Measurements from ENCODE around the gene AK9. TPM values are rescaled to one million over a fixed set of nuclear protein-coding genes. Genes with fewer than 3 reads are reported as not detected.

AK9 gene
- polyA plus RNA-seq, 1 donor from 2014 or later: 27.7 TPM

DNA sequence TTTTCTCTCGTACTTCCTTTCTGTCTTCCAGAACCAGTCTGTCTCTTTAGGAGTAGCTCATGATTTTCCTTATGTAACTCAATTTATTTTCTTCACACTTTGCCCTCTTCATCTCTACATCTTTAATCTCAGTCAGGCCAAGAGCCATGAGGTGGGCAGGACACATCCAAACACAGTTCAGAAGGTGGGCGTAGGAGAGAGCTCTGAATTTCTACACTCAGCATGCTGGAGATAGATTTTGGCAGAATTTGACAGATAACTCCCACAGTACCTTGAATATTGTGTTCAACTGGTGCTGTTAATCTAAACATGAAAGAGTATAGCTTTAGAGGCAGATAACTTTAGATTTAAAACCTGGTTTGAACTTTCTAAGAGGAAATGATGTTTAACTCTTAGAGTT, 184.2 kb downstream of the AK9 start:
- Histone ChIP-seq H3K79me2 (replicated peaks; ENCODE audit: insufficient read depth, low read length) (no peaks in the 10 kb centered on the region), H3K36me3 (ENCODE audit: insufficient read depth, low read length) (no peaks in the 10 kb centered on the region), H3K27ac (ENCODE audit: low read length) (no peak overlapping the region), H3K9me3 (ENCODE audit: low read length) (no peaks in the 10 kb centered on the region), H3K4me3 (ENCODE audit: low read length) (no peak overlapping the region), H3F3A (ENCODE audit: insufficient read depth, low read length, poor library complexity, severe bottlenecking) (no peaks in the 10 kb centered on the region), H3K4me2 (ENCODE audit: low read length) (no peak overlapping the region), H3K9ac (ENCODE audit: low read length) (no peak overlapping the region), H3K27me3 (ENCODE audit: insufficient read depth, low read depth, low read length) (no peaks in the 10 kb centered on the region), H2AFZ (ENCODE audit: low read depth, low read length) (no peak overlapping the region), H3K9me2 (ENCODE audit: insufficient read depth, low read length) (no peaks in the 10 kb centered on the region), H4K20me1 (ENCODE audit: insufficient read depth) (no peaks in the 10 kb centered on the region)
- no peak for TF ChIP-seq SMC3 (conservative IDR thresholded peaks at IDR 0.05; ENCODE audit: poor library complexity)
- TF ChIP-seq RAD21 (conservative IDR thresholded peaks at IDR 0.05): no peak
- no peak for TF ChIP-seq EZH2 (IDR thresholded peaks at IDR 0.05; ENCODE audit: borderline replicate concordance, insufficient read depth, low read length, poor library complexity, severe bottlenecking)
- TF ChIP-seq, protein P1, sequence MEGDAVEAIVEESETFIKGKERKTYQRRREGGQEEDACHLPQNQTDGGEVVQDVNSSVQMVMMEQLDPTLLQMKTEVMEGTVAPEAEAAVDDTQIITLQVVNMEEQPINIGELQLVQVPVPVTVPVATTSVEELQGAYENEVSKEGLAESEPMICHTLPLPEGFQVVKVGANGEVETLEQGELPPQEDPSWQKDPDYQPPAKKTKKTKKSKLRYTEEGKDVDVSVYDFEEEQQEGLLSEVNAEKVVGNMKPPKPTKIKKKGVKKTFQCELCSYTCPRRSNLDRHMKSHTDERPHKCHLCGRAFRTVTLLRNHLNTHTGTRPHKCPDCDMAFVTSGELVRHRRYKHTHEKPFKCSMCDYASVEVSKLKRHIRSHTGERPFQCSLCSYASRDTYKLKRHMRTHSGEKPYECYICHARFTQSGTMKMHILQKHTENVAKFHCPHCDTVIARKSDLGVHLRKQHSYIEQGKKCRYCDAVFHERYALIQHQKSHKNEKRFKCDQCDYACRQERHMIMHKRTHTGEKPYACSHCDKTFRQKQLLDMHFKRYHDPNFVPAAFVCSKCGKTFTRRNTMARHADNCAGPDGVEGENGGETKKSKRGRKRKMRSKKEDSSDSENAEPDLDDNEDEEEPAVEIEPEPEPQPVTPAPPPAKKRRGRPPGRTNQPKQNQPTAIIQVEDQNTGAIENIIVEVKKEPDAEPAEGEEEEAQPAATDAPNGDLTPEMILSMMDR (IDR thresholded peaks at IDR 0.05; ENCODE audit: poor library complexity, severe bottlenecking): no peak
- TF ChIP-seq, protein P2, sequence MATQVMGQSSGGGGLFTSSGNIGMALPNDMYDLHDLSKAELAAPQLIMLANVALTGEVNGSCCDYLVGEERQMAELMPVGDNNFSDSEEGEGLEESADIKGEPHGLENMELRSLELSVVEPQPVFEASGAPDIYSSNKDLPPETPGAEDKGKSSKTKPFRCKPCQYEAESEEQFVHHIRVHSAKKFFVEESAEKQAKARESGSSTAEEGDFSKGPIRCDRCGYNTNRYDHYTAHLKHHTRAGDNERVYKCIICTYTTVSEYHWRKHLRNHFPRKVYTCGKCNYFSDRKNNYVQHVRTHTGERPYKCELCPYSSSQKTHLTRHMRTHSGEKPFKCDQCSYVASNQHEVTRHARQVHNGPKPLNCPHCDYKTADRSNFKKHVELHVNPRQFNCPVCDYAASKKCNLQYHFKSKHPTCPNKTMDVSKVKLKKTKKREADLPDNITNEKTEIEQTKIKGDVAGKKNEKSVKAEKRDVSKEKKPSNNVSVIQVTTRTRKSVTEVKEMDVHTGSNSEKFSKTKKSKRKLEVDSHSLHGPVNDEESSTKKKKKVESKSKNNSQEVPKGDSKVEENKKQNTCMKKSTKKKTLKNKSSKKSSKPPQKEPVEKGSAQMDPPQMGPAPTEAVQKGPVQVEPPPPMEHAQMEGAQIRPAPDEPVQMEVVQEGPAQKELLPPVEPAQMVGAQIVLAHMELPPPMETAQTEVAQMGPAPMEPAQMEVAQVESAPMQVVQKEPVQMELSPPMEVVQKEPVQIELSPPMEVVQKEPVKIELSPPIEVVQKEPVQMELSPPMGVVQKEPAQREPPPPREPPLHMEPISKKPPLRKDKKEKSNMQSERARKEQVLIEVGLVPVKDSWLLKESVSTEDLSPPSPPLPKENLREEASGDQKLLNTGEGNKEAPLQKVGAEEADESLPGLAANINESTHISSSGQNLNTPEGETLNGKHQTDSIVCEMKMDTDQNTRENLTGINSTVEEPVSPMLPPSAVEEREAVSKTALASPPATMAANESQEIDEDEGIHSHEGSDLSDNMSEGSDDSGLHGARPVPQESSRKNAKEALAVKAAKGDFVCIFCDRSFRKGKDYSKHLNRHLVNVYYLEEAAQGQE (IDR thresholded peaks at IDR 0.05; ENCODE audit: borderline replicate concordance): no peak
- TF ChIP-seq TAF1 (IDR thresholded peaks at IDR 0.05; ENCODE audit: low read depth): no peak
- TF ChIP-seq POLR2AphosphoS5 (IDR thresholded peaks at IDR 0.05): no peak
- TF ChIP-seq EP300 (conservative IDR thresholded peaks at IDR 0.05; ENCODE audit: poor library complexity, severe bottlenecking): no peak
- no peak for TF ChIP-seq MXI1 (conservative IDR thresholded peaks at IDR 0.05; ENCODE audit: poor library complexity, severe bottlenecking)

DNA sequence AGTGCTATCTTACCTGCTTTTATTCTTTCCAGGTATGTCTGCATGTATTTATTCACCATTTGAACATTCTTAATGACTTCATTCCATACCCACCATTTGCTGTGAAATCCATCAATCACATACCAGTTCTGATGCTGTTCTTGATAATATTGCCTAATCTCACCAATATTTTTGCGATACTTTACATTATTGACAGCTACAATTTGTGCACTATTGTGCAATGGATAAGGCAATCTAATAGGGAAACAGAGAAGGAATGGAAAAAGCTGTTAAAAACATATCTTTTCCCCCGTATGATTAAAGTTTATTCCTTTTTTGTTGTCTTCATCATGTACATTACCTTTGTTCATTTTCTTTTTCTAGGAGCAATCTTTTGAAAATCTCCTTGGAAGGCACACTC, 184.7 kb downstream of the AK9 start:
- Histone ChIP-seq H3K9ac (ENCODE audit: low read length) (no peak overlapping the region), H3K27me3 (ENCODE audit: insufficient read depth, low read depth, low read length) (no peaks in the 10 kb centered on the region), H3K4me3 (ENCODE audit: low read length) (no peak overlapping the region), H2AFZ (ENCODE audit: low read depth, low read length) (no peak overlapping the region), H4K20me1 (ENCODE audit: insufficient read depth) (no peaks in the 10 kb centered on the region), H3F3A (ENCODE audit: insufficient read depth, low read length, poor library complexity, severe bottlenecking) (no peaks in the 10 kb centered on the region), H3K9me3 (ENCODE audit: low read length) (no peaks in the 10 kb centered on the region), H3K4me2 (ENCODE audit: low read length) (no peak overlapping the region), H3K79me2 (replicated peaks; ENCODE audit: insufficient read depth, low read length) (no peaks in the 10 kb centered on the region), H3K27ac (ENCODE audit: low read length) (no peak overlapping the region), H3K9me2 (ENCODE audit: insufficient read depth, low read length) (no peaks in the 10 kb centered on the region), H3K36me3 (ENCODE audit: insufficient read depth, low read length) (no peaks in the 10 kb centered on the region)
- TF ChIP-seq, protein P1 (IDR thresholded peaks at IDR 0.05; ENCODE audit: poor library complexity, severe bottlenecking): no peak
- TF ChIP-seq RAD21 (conservative IDR thresholded peaks at IDR 0.05) (no peak), MXI1 (conservative IDR thresholded peaks at IDR 0.05; ENCODE audit: poor library complexity, severe bottlenecking) (no peak), TAF1 (IDR thresholded peaks at IDR 0.05; ENCODE audit: low read depth) (no peak), EP300 (conservative IDR thresholded peaks at IDR 0.05; ENCODE audit: poor library complexity, severe bottlenecking) (no peak), EZH2 (IDR thresholded peaks at IDR 0.05; ENCODE audit: borderline replicate concordance, insufficient read depth, low read length, poor library complexity, severe bottlenecking) (no peak), POLR2AphosphoS5 (IDR thresholded peaks at IDR 0.05) (no peak), SMC3 (conservative IDR thresholded peaks at IDR 0.05; ENCODE audit: poor library complexity) (no peak)
- TF ChIP-seq, protein P2 (IDR thresholded peaks at IDR 0.05; ENCODE audit: borderline replicate concordance): no peak

Data from neural cell (in vitro differentiated cells).